ENCODE results near the gene FRMPD4. TPM values are rescaled to one million over a fixed set of nuclear protein-coding genes. Genes with fewer than 3 reads are reported as not detected.

FRMPD4 gene
- total RNA-seq, 3 donors from 2014 or later (not counting 1 experiment from before 2014, with no cell fraction given) = not detected

- Mint-ChIP-seq H3K36me3 (no peaks in the 10 kb centered on the region), H3K4me1 (no peaks in the 10 kb centered on the region), H3K27me3 (ENCODE audit: low read depth in 2 of 2) (no peaks in the 10 kb centered on the region), H3K27ac (no peak overlapping the region), H3K9me3 (peaks cover 2 to 4% of the 10 kb centered on the region in 2 donors), H3K4me3 (no peak overlapping the region)
- no peaks in the 10 kb centered on the region for H3K4me1 ChIP-seq (ENCODE audit: control insufficient read depth, insufficient read depth, low read length)
- no peaks in the 10 kb centered on the region for H3K36me3 ChIP-seq (ENCODE audit: control insufficient read depth, insufficient read depth, low read length)
- H3K27ac ChIP-seq (ENCODE audit: low read length) = no peak overlapping the region
- no peaks in the 10 kb centered on the region for H3K27me3 ChIP-seq (ENCODE audit: control insufficient read depth, insufficient read depth, low read length)
- intact Hi-C loops (cut with micrococcal nuclease) = no loop called here
- no peak overlapping the region for H3K4me3 ChIP-seq (ENCODE audit: low read length)
- TF ChIP-seq CTCF (IDR thresholded peaks at IDR 0.05) = no peak
- DNase-seq (no peak), ATAC-seq (no peak)
- WGBS (ENCODE audit: insufficient coverage) = 85% methylated on average over 2 of the region's 2 CpGs
- no peaks in the 10 kb centered on the region for H3K9me3 ChIP-seq (ENCODE audit: control insufficient read depth, insufficient read depth, low read length)
Observed at GRCh38 chrX:12282991-12283390, 144.7 kb downstream of the FRMPD4 start.

- Mint-ChIP-seq H3K27me3 (ENCODE audit: low read depth in 2 of 2) (no peaks in the 10 kb centered on the region), H3K27ac (no peak overlapping the region), H3K36me3 (no peaks in the 10 kb centered on the region), H3K4me1 (no peaks in the 10 kb centered on the region), H3K9me3 (peaks cover 3 to 6% of the 10 kb centered on the region in 2 donors), H3K4me3 (no peak overlapping the region)
- DNase-seq = no peak
- Histone ChIP-seq H3K36me3 (ENCODE audit: control insufficient read depth, insufficient read depth, low read length) (no peaks in the 10 kb centered on the region), H3K4me3 (ENCODE audit: low read length) (no peak overlapping the region), H3K27me3 (ENCODE audit: control insufficient read depth, insufficient read depth, low read length) (no peaks in the 10 kb centered on the region), H3K4me1 (ENCODE audit: control insufficient read depth, insufficient read depth, low read length) (no peaks in the 10 kb centered on the region), H3K9me3 (ENCODE audit: control insufficient read depth, insufficient read depth, low read length) (no peaks in the 10 kb centered on the region), H3K27ac (ENCODE audit: low read length) (no peak overlapping the region)
- intact Hi-C loops (cut with micrococcal nuclease) = no loop called here
- WGBS (ENCODE audit: insufficient coverage) = 83% methylated on average over 6 of the region's 7 CpGs
- ATAC-seq = no peak
- TF ChIP-seq CTCF (IDR thresholded peaks at IDR 0.05) = no peak
Observed at GRCh38 chrX:12292996-12293765, 154.9 kb downstream of the FRMPD4 start.

GRCh38 chrX:12297353-12297752, 159.1 kb downstream of the FRMPD4 start:
- Mint-ChIP-seq H3K4me1 (no peaks in the 10 kb centered on the region), H3K4me3 (no peak overlapping the region), H3K9me3 (peaks cover 2 to 3% of the 10 kb centered on the region in 2 donors), H3K27ac (no peak overlapping the region), H3K27me3 (ENCODE audit: low read depth in 2 of 2) (no peaks in the 10 kb centered on the region), H3K36me3 (no peaks in the 10 kb centered on the region)
- intact Hi-C loops (cut with micrococcal nuclease) = no loop called here
- H3K36me3 ChIP-seq (ENCODE audit: control insufficient read depth, insufficient read depth, low read length) = no peaks in the 10 kb centered on the region
- WGBS (ENCODE audit: insufficient coverage) = 76% methylated on average over 4 of the region's 4 CpGs
- H3K4me3 ChIP-seq (ENCODE audit: low read length) = no peak overlapping the region
- DNase-seq (no peak), ATAC-seq (no peak)
- no peaks in the 10 kb centered on the region for H3K4me1 ChIP-seq (ENCODE audit: control insufficient read depth, insufficient read depth, low read length)
- no peak overlapping the region for H3K27ac ChIP-seq (ENCODE audit: low read length)
- H3K9me3 ChIP-seq (ENCODE audit: control insufficient read depth, insufficient read depth, low read length) = no peaks in the 10 kb centered on the region
- H3K27me3 ChIP-seq (ENCODE audit: control insufficient read depth, insufficient read depth, low read length) = no peaks in the 10 kb centered on the region
- no peak for TF ChIP-seq CTCF (IDR thresholded peaks at IDR 0.05)

- no peaks in the 10 kb centered on the region for H3K4me1 Mint-ChIP-seq
- no peak overlapping the region for H3K4me3 Mint-ChIP-seq
- no peaks in the 10 kb centered on the region for H3K36me3 ChIP-seq (ENCODE audit: control insufficient read depth, insufficient read depth, low read length)
- H3K27ac Mint-ChIP-seq = no peak overlapping the region
- no peaks in the 10 kb centered on the region for H3K36me3 Mint-ChIP-seq
- H3K9me3 Mint-ChIP-seq = peaks cover 2 to 3% of the 10 kb centered on the region in 2 donors
- 90% methylated on average over 3 of the region's 3 CpGs for WGBS (ENCODE audit: insufficient coverage)
- no peaks in the 10 kb centered on the region for H3K4me1 ChIP-seq (ENCODE audit: control insufficient read depth, insufficient read depth, low read length)
- ATAC-seq (no peak), DNase-seq (no peak)
- TF ChIP-seq CTCF (IDR thresholded peaks at IDR 0.05) = no peak
- no peak overlapping the region for H3K4me3 ChIP-seq (ENCODE audit: low read length)
- no peaks in the 10 kb centered on the region for H3K27me3 ChIP-seq (ENCODE audit: control insufficient read depth, insufficient read depth, low read length)
- no peaks in the 10 kb centered on the region for H3K9me3 ChIP-seq (ENCODE audit: control insufficient read depth, insufficient read depth, low read length)
- no peaks in the 10 kb centered on the region for H3K27me3 Mint-ChIP-seq (ENCODE audit: low read depth in 2 of 2)
- intact Hi-C loops (cut with micrococcal nuclease) = no loop called here
- H3K27ac ChIP-seq (ENCODE audit: low read length) = no peak overlapping the region
Observed at GRCh38 chrX:12301288-12301687, 163.0 kb downstream of the FRMPD4 start.
